GM12878 (cell line): ENCODE results near the gene TCF4. TPM values are rescaled to one million over a fixed set of nuclear protein-coding genes. Genes with fewer than 3 reads are reported as not detected.
A peak's percentile ranks its signal among the peaks of the same experiment; 100 is the strongest.

Source experiments
- ATAC-seq: fragments of 200-7000 bp; cut with Tn5 transposase; 3 replicates; pipeline ENCODE4 v1.9.1; 2020; ENCODE audit warnings: mild to moderate bottlenecking, moderate library complexity
- Bru-seq: library from RNA; stranded (reverse); fragments of 400-500 nt; gene quantifications from one replicate; lab custom pipeline; 2021; lab: Mats Ljungman, UMichigan
- BruChase-seq, 2 experiments: library from RNA; stranded (reverse); fragments of 400-500 nt; gene quantifications; one replicate each; lab custom pipeline; 2021; lab: Mats Ljungman, UMichigan
- BruUV-seq: library from RNA; stranded (reverse); fragments of 400-500 nt; replicated peaks from 2 replicates; lab custom pipeline; 2021; lab: Mats Ljungman, UMichigan
- CTCF ChIA-PET: fragments of 300-600 bp; sonication (Branson Sonifier 250); formaldehyde crosslinking; extraction: SDS; loops from one replicate; lab custom pipeline; 2021; ENCODE audit warnings: inconsistent platforms; lab: Yijun Ruan, JAX
- POLR2A ChIA-PET: fragments of 350-600 bp; formaldehyde crosslinking; extraction: SDS; loops from one replicate; lab custom pipeline; 2021; ENCODE audit warnings: inconsistent platforms; lab: Charles Lee
- RAD21 ChIA-PET: fragments of 300-600 bp; sonication (Branson Sonifier 250); formaldehyde crosslinking; loops from one replicate; lab custom pipeline; 2023; ENCODE audit warnings: antibody characterized with exemption; ENCODE audit not compliant: unreplicated experiment; lab: Charles Lee
- SMC1A ChIA-PET: fragments of 300-600 bp; sonication (Branson Sonifier 250); formaldehyde crosslinking; loops from one replicate; lab custom pipeline; 2023; ENCODE audit not compliant: unreplicated experiment, uncharacterized antibody; lab: Charles Lee
- DNase-seq: peaks from one replicate; pipeline ENCODE4 v3.0.0-alpha.2; 2011; ENCODE audit warnings: low read depth, low spot score
- FAIRE-seq: peaks from 3 replicates; lab custom pipeline; 2011; peaks lifted over from hg19 to GRCh38; lab: Jason Lieb, UNC
- H2AFZ ChIP-seq: 2 replicates; pipeline ENCODE4 v1.6.0; 2011; ENCODE audit warnings: low read depth, low read length, control low read depth; ENCODE audit not compliant: control insufficient read depth
- H3K27ac ChIP-seq: 2 replicates; pipeline ENCODE4 v1.5.1; 2011; ENCODE audit warnings: control low read depth; ENCODE audit not compliant: control insufficient read depth, insufficient read depth
- H3K27me3 ChIP-seq, 2 experiments: replicated peaks in 1 of 2; 2 replicates each; pipeline versions ENCODE4 v1.6.0 to v1.6.1; 2011; ENCODE audit warnings: low read length in 1 of 2; ENCODE audit not compliant: control insufficient read depth in 2 of 2, insufficient read depth in 2 of 2
- H3K36me3 ChIP-seq, 2 experiments: 2 replicates each; pipeline ENCODE4 v1.5.1; 2011; ENCODE audit warnings: low read length in 1 of 2; ENCODE audit not compliant: control insufficient read depth in 2 of 2, insufficient read depth in 2 of 2
- H3K4me1 ChIP-seq: 2 replicates; pipeline ENCODE4 v1.6.1; 2011; ENCODE audit warnings: mild to moderate bottlenecking, low read length, moderate library complexity, mixed read lengths; ENCODE audit not compliant: control insufficient read depth, insufficient read depth
- H3K4me2 ChIP-seq: 2 replicates; pipeline ENCODE4 v1.6.0; 2011; ENCODE audit warnings: control low read depth; ENCODE audit not compliant: control insufficient read depth, insufficient read depth
- H3K4me3 ChIP-seq: fragments of 200-600 bp; sonication (generic); 2 replicates; pipeline ENCODE4 v1.5.1; 2016
- H3K79me2 ChIP-seq: 2 replicates; pipeline ENCODE4 v1.6.0; 2011; ENCODE audit warnings: low read length; ENCODE audit not compliant: control insufficient read depth, insufficient read depth
- H3K9ac ChIP-seq: 2 replicates; pipeline ENCODE4 v1.8.0; 2011; ENCODE audit warnings: low read length, control low read depth, mixed read lengths; ENCODE audit not compliant: control insufficient read depth, insufficient read depth
- H3K9me3 ChIP-seq: replicated peaks from 3 replicates; pipeline ENCODE4 v1.5.1; 2011; ENCODE audit warnings: mild to moderate bottlenecking, low read length; ENCODE audit not compliant: control insufficient read depth, insufficient read depth
- H4K20me1 ChIP-seq: 2 replicates; pipeline ENCODE4 v1.6.0; 2011; ENCODE audit not compliant: control insufficient read depth, insufficient read depth
- EZH2 ChIP-seq: IDR thresholded peaks from 2 replicates; pipeline ENCODE4 v1.6.1; 2012; ENCODE audit warnings: low read depth, mild to moderate bottlenecking, control low read depth, inconsistent platforms, low read length, borderline replicate concordance; ENCODE audit not compliant: control insufficient read depth
- SUZ12 ChIP-seq: fragments of 200-600 bp; sonication (generic); IDR thresholded peaks from one replicate; pipeline ENCODE4 v1.6.1; 2018; ENCODE audit warnings: antibody characterized with exemption, mild to moderate bottlenecking; ENCODE audit not compliant: unreplicated experiment
- TBL1XR1 ChIP-seq: IDR thresholded peaks from 2 replicates; pipeline ENCODE4 v1.6.1; 2012; ENCODE audit warnings: low read depth, low read length, improper control_type of control experiment
- WGBS: methylation state at CpG from one replicate; pipeline ENCODE4 v1.1.6; 2016; ENCODE audit warnings: low lambda C conversion rate; ENCODE audit not compliant: insufficient replicate concordance, insufficient coverage; ENCODE audit errors: missing lambda C conversion rate; 5-methylcytosine and 5-hydroxymethylcytosine counted together
- in situ Hi-C: fragments of 300-500 bp; cut with MboI; formaldehyde crosslinking; loops from 9 replicates; pipeline ENCODE4 v1.14.3; 2018; ENCODE audit warnings: mixed read lengths
- intact Hi-C: fragments of 100-400 bp; cut with micrococcal nuclease; formaldehyde crosslinking; loops from one replicate; pipeline ENCODE4 v1.14.2; 2022; ENCODE audit not compliant: unreplicated experiment
- long read RNA-seq, 2 experiments: library from polyadenylated mRNA; unstranded; transcript quantifications; one replicate each; pipeline ENCODE4 v2.0.0, GENCODE V29; 2019 to 2020
- polyA minus RNA-seq, 3 experiments: library from RNA; depleted of rRNA, polyadenylated mRNA; stranded (reverse); fragments of >200 nt; gene quantifications; 2 replicates each; pipeline ENCODE4 v1.2.3, GENCODE V29; 2011
- polyA plus RNA-seq, 11 experiments: library from polyadenylated mRNA; depleted of rRNA in 4 of 11; unstranded in 6 of 11; stranded (reverse) in 5 of 11; fragments of >200 nt; fragmentation: Nextera tagmentation in 4 of 11; fragmentation: Illumina TruSeq in 1 of 11; extraction: Ambion mirVana in 4 of 11; extraction: Trizol in 1 of 11; gene quantifications; 1 replicate in 1 of 11; 2 replicates in 10 of 11; pipeline versions ENCODE4 v1.2.1 to v1.2.3, GENCODE V29; 2011 to 2016; ENCODE audit warnings: inconsistent platforms in 2 of 11, missing spikeins in 2 of 11, low read depth in 1 of 11
- total RNA-seq, 4 experiments: library from RNA; depleted of rRNA in 3 of 4; stranded (reverse); fragments of >200 nt in 3 of 4; fragmentation: Illumina TruSeq in 1 of 4; extraction: Trizol in 1 of 4; gene quantifications; 2 replicates each; pipeline versions ENCODE4 v1.2.1 to v1.2.3, GENCODE V29; 2013 to 2021

TCF4 gene
- total RNA-seq (2013; cell fraction: nucleolus; rRNA removed): 459 and 490 TPM in 2 replicates
- total RNA-seq (2014; rRNA removed): 46.2 and 46.8 TPM in 2 replicates
- total RNA-seq (2014; rRNA removed; fragmentation: Illumina TruSeq; extraction: Trizol): 42.8 and 43.1 TPM in 2 replicates
- total RNA-seq (2021): 33.6 and 33.8 TPM in 2 replicates
- 38.5 TPM for polyA plus RNA-seq (2011; ENCODE audit: low read depth)
- polyA plus RNA-seq (2011; rRNA removed): 83.0 and 94.0 TPM in 2 replicates
- polyA plus RNA-seq (2011; cell fraction: cytosol; rRNA removed): 57.3 and 71.8 TPM in 2 replicates
- polyA plus RNA-seq (2011; cell fraction: nucleus; rRNA removed): 110 and 118 TPM in 2 replicates
- 29.0 and 31.4 TPM in 2 replicates for polyA plus RNA-seq (2012)
- 25.0 and 28.1 TPM in 2 replicates for polyA plus RNA-seq (2014; fragmentation: Illumina TruSeq; extraction: Trizol)
- polyA plus RNA-seq (2014; fragmentation: Nextera tagmentation; extraction: Ambion mirVana): 10 to 100 TPM; 15.2 to 43.6 TPM
- polyA plus RNA-seq (2014; rRNA removed): 22.6 and 27.1 TPM in 2 replicates
- 10 to 100 TPM; 26.7 to 29.2 TPM for polyA plus RNA-seq (2016; fragmentation: Nextera tagmentation; extraction: Ambion mirVana)
- polyA minus RNA-seq (2011; rRNA and poly(A)+ RNA removed): 329 and 330 TPM in 2 replicates
- polyA minus RNA-seq (2011; cell fraction: cytosol; rRNA and poly(A)+ RNA removed): 57.5 and 74.6 TPM in 2 replicates
- 271 and 354 TPM in 2 replicates for polyA minus RNA-seq (2011; cell fraction: nucleus; rRNA and poly(A)+ RNA removed)
- percentile 71 among the genes with signal in this experiment for Bru-seq, nascent RNA
- BruChase-seq, experiment 1, labeled RNA remaining after a 6-hour chase: percentile 54 among the genes with signal in this experiment
- percentile 65 among the genes with signal in this experiment for BruChase-seq, experiment 2, labeled RNA remaining after a 2-hour chase
- long read RNA-seq, experiment 1, transcript TCF4-204 (13 exons, 2,372 nt): major isoform, 34 of 79 reads
- long read RNA-seq, experiment 1, transcript TCF4-246 (13 exons, 3,163 nt): minor isoform, 26 of 79 reads
- long read RNA-seq, experiment 1, partial matches to known transcripts: 7 of 79 reads
- long read RNA-seq, experiment 1, other reads (novel, unspliced or antisense): 12 of 79 reads
- long read RNA-seq, experiment 2, full-length matches to known transcripts: 652 of 778 reads
- long read RNA-seq, experiment 2, partial matches to known transcripts: 28 of 778 reads
- long read RNA-seq, experiment 2, other reads (novel, unspliced or antisense): 98 of 778 reads

GRCh38 chr18:55588111-55588869, at the start of gene TCF4:
Gene TCF4, minus strand, starts transcription at chr18:55588192. Its CDS starts 1,076 bp downstream, at chr18:55587116.
- Histone ChIP-seq H3K36me3 (no peaks in the 10 kb centered on the region), H3K79me2 (no peaks in the 10 kb centered on the region), H3K4me2 (peak within 1 kb of the TSS; percentile 75), H3K4me3 (peak within 1 kb of the TSS; percentile 57; the same call in 1 of the 2 replicates), H2AFZ (peak within 1 kb of the TSS; percentile 63), H3K9me3 (peaks cover 5% of the 10 kb centered on the region; the same call in 2 of the 3 replicates), H3K4me1 (no peaks in the 10 kb centered on the region), H4K20me1 (no peaks in the 10 kb centered on the region), H3K9ac (no peak within 1 kb of the TSS), H3K27me3 (peaks cover 0 to 7% of the 10 kb centered on the region in 2 experiments; a peak in 3 of 4 replicates), H3K27ac (no peak within 1 kb of the TSS)
- FAIRE-seq (no peak), ATAC-seq (no peak), DNase-seq (no peak)
- ChIA-PET POLR2A (no interaction called here), RAD21 (no interaction called here), CTCF (no interaction called here), SMC1A (no interaction called here)
- intact Hi-C loops: loop anchor here (10.0 kb wide), 1 partner anchor 173 kb away; no protein-coding TSS in a partner anchor
- in situ Hi-C loops: no loop called here
- WGBS: 9% methylated on average over 25 of the region's 46 CpGs
- BruUV-seq: no TSS peak
- no peak for TF ChIP-seq TBL1XR1
- peak; percentile 82 for TF ChIP-seq SUZ12
- 0 out of 2 replicates have a peak, but pooled peaks have one; percentile 78 for TF ChIP-seq EZH2
